Stomach (tissue), 4 donors: ENCODE data around the gene CHADL.

ENCODE experiments used
- CTCF ChIP-seq, 7 experiments: fragments of 450-650 bp in 4 of 7; fragments of 200-600 bp in 3 of 7; sonication (generic) in 3 of 7; IDR thresholded peaks; one replicate each; pipeline ENCODE4 v1.5.1; 2016 to 2019; ENCODE audit warnings: antibody characterized with exemption in 7 of 7, control low read depth in 2 of 7, mild to moderate bottlenecking in 1 of 7
- POLR2A ChIP-seq, 4 donors: fragments of 450-650 bp; IDR thresholded peaks; one replicate each; pipeline ENCODE4 v1.6.1; 2016; ENCODE audit warnings: antibody characterized with exemption in 4 of 4, control low read depth in 2 of 4, mild to moderate bottlenecking in 1 of 4, moderate library complexity in 1 of 4

- TF ChIP-seq CTCF (IDR thresholded peaks at IDR 0.05) (no peak), POLR2A (IDR thresholded peaks at IDR 0.05) (no peak)
These were observed 11.5 kb downstream of the CHADL start for GRCh38 chr22:41229215-41229614.
